CD8-positive, alpha-beta memory T cell (primary cell): ENCODE measurements around the gene LCE7A. TPM values are rescaled to one million over a fixed set of nuclear protein-coding genes. Genes with fewer than 3 reads are reported as not detected.
A peak's percentile ranks its signal among the peaks of the same experiment; 100 is the strongest.

Experiments used
- CTCF ChIA-PET: fragments of 350-600 bp; sonication (Branson Sonifier 250); formaldehyde crosslinking; loops from one replicate; lab custom pipeline; 2021; ENCODE audit warnings: antibody characterized with exemption; lab: Charles Lee
- POLR2A ChIA-PET: fragments of 350-600 bp; sonication (Branson Sonifier 250); formaldehyde crosslinking; loops from one replicate; lab custom pipeline; 2021; ENCODE audit warnings: antibody characterized with exemption; lab: Charles Lee
- DNase-seq, 5 donors: peaks; one replicate each; pipeline versions ENCODE4 v3.0.0 to v3.0.0-alpha.2; 2020 to 2022; ENCODE audit warnings: mixed read lengths in 1 of 5
- H3K27ac ChIP-seq: one replicate; pipeline ENCODE4 v1.7.0; 2013; ENCODE audit warnings: low read depth, mild to moderate bottlenecking, low read length, moderate library complexity
- H3K27me3 ChIP-seq: 2 replicates; pipeline ENCODE4 v1.7.0; 2013; ENCODE audit warnings: low read length, mild to moderate bottlenecking; ENCODE audit not compliant: insufficient read depth, poor library complexity, severe bottlenecking
- H3K36me3 ChIP-seq: 2 replicates; pipeline ENCODE4 v1.7.0; 2013; ENCODE audit warnings: mild to moderate bottlenecking, low read length, moderate library complexity; ENCODE audit not compliant: insufficient read depth
- H3K4me1 ChIP-seq: 2 replicates; pipeline ENCODE4 v1.7.0; 2013; ENCODE audit warnings: mild to moderate bottlenecking, low read length, moderate library complexity; ENCODE audit not compliant: insufficient read depth
- H3K4me3 ChIP-seq: 2 replicates; pipeline ENCODE4 v1.7.0; 2013; ENCODE audit warnings: mild to moderate bottlenecking, low read length
- H3K9me3 ChIP-seq: 2 replicates; pipeline ENCODE4 v1.7.0; 2013; ENCODE audit warnings: mild to moderate bottlenecking, low read length
- H3K27ac Mint-ChIP-seq, 8 donors: one replicate each; pipeline ENCODE4 v1.8.0; 2020 to 2021; ENCODE audit warnings: mixed read lengths in 8 of 8, mild to moderate bottlenecking in 6 of 8, inconsistent platforms in 3 of 8, moderate library complexity in 3 of 8
- H3K27me3 Mint-ChIP-seq, 2 donors: one replicate each; pipeline ENCODE4 v1.8.0; 2020 to 2021; ENCODE audit warnings: mixed read lengths in 2 of 2, mild to moderate bottlenecking in 1 of 2, moderate library complexity in 1 of 2
- H3K36me3 Mint-ChIP-seq, 3 donors: one replicate each; pipeline ENCODE4 v1.8.0; 2020 to 2021; ENCODE audit warnings: mixed read lengths in 3 of 3, inconsistent platforms in 1 of 3, mild to moderate bottlenecking in 1 of 3
- H3K4me1 Mint-ChIP-seq, 3 donors: one replicate each; pipeline ENCODE4 v1.8.0; 2020 to 2021; ENCODE audit warnings: mixed read lengths in 3 of 3, inconsistent platforms in 1 of 3, mild to moderate bottlenecking in 1 of 3
- H3K4me3 Mint-ChIP-seq, 7 donors: one replicate each; pipeline ENCODE4 v1.8.0; 2020 to 2021; ENCODE audit warnings: mixed read lengths in 7 of 7, mild to moderate bottlenecking in 6 of 7, moderate library complexity in 4 of 7, inconsistent platforms in 2 of 7
- H3K9me3 Mint-ChIP-seq, 5 donors: one replicate each; pipeline ENCODE4 v1.8.0; 2020 to 2022; ENCODE audit warnings: mixed read lengths in 5 of 5, mild to moderate bottlenecking in 3 of 5, moderate library complexity in 2 of 5, inconsistent platforms in 1 of 5
- polyA plus RNA-seq: library from polyadenylated mRNA; unstranded; fragments of 300-500 nt; fragmentation: Illumina TruSeq; gene quantifications from one replicate; pipeline ENCODE4 v1.2.3, GENCODE V29; 2021
- total RNA-seq, 2 experiments: library from RNA; stranded (reverse); gene quantifications; one replicate each; pipeline ENCODE4 v1.2.3, GENCODE V29; 2021

The LCE7A gene
- total RNA-seq (not detected), polyA plus RNA-seq (not detected)

- Histone ChIP-seq H3K27me3 (no peaks in the 10 kb centered on the region), H3K27ac (no peak within 1 kb of the TSS), H3K4me1 (no peaks in the 10 kb centered on the region), H3K36me3 (no peaks in the 10 kb centered on the region), H3K4me3 (no peak within 1 kb of the TSS), H3K9me3 (no peaks in the 10 kb centered on the region)
- POLR2A ChIA-PET, result no interaction called here
- H3K4me3 Mint-ChIP-seq, result no peak within 1 kb of the TSS
- H3K36me3 Mint-ChIP-seq, result no peaks in the 10 kb centered on the region
- peaks cover 3 to 26% of the 10 kb centered on the region in 2 donors for H3K27me3 Mint-ChIP-seq
- no peak within 1 kb of the TSS for H3K27ac Mint-ChIP-seq
- H3K4me1 Mint-ChIP-seq, result no peaks in the 10 kb centered on the region
- DNase-seq, result no peak
- H3K9me3 Mint-ChIP-seq, result no peaks in the 10 kb centered on the region
- CTCF ChIA-PET, result no interaction called here
Observed at GRCh38 chr1:152859696-152860095, at the start of gene LCE7A. LCE7A (plus strand) TSS chr1:152859996; CDS start chr1:152860698, 702 bp downstream.

GRCh38 chr1:152811050-152811449 lies 48.7 kb upstream of the LCE7A start:
- Mint-ChIP-seq H3K4me3 (no peak overlapping the region), H3K9me3 (peaks cover 0 to 2% (median 0%) of the 10 kb centered on the region in 5 donors), H3K36me3 (no peaks in the 10 kb centered on the region), H3K27ac (no peak overlapping the region), H3K4me1 (no peaks in the 10 kb centered on the region), H3K27me3 (peaks cover 2 to 32% of the 10 kb centered on the region in 2 donors)
- no peaks in the 10 kb centered on the region for H3K9me3 ChIP-seq
- H3K27me3 ChIP-seq, result no peaks in the 10 kb centered on the region
- no peak overlapping the region for H3K27ac ChIP-seq
- H3K4me1 ChIP-seq, result no peaks in the 10 kb centered on the region
- H3K4me3 ChIP-seq, result no peak overlapping the region
- POLR2A ChIA-PET, result no interaction called here
- no peaks in the 10 kb centered on the region for H3K36me3 ChIP-seq
- CTCF ChIA-PET, result no interaction called here
- DNase-seq, result no peak

- Mint-ChIP-seq H3K4me3 (no peak within 1 kb of the TSS), H3K27me3 (peaks cover 2 to 30% of the 10 kb centered on the region in 2 donors), H3K36me3 (no peaks in the 10 kb centered on the region), H3K27ac (no peak within 1 kb of the TSS), H3K9me3 (peaks cover 0 to 2% (median 0%) of the 10 kb centered on the region in 5 donors), H3K4me1 (no peaks in the 10 kb centered on the region)
- Histone ChIP-seq H3K4me3 (no peak within 1 kb of the TSS), H3K9me3 (no peaks in the 10 kb centered on the region), H3K36me3 (no peaks in the 10 kb centered on the region), H3K27ac (no peak within 1 kb of the TSS), H3K27me3 (no peaks in the 10 kb centered on the region), H3K4me1 (no peaks in the 10 kb centered on the region)
- DNase-seq, result no peak
- POLR2A ChIA-PET, result no interaction called here
- CTCF ChIA-PET, result no interaction called here
Observed at GRCh38 chr1:152811671-152812070, 48.1 kb upstream of the LCE7A start, which contains the start of gene LCE1B. LCE1B (plus strand) TSS chr1:152811971; CDS start chr1:152812447, 476 bp downstream.

GRCh38 chr1:152817309-152817708 lies 42.5 kb upstream of the LCE7A start:
- no peaks in the 10 kb centered on the region for H3K4me1 ChIP-seq
- no peak overlapping the region for H3K27ac ChIP-seq
- Mint-ChIP-seq H3K4me1 (no peaks in the 10 kb centered on the region), H3K27ac (no peak overlapping the region), H3K27me3 (peaks cover 7 to 20% of the 10 kb centered on the region in 2 donors), H3K4me3 (no peak overlapping the region), H3K36me3 (no peaks in the 10 kb centered on the region), H3K9me3 (no peaks in the 10 kb centered on the region)
- no peaks in the 10 kb centered on the region for H3K27me3 ChIP-seq
- ChIA-PET CTCF (no interaction called here), POLR2A (no interaction called here)
- H3K36me3 ChIP-seq, result no peaks in the 10 kb centered on the region
- no peak for DNase-seq
- no peaks in the 10 kb centered on the region for H3K9me3 ChIP-seq
- no peak overlapping the region for H3K4me3 ChIP-seq

GRCh38 chr1:152823294-152823693 lies 36.5 kb upstream of the LCE7A start:
- Histone ChIP-seq H3K4me1 (no peaks in the 10 kb centered on the region), H3K36me3 (no peaks in the 10 kb centered on the region), H3K27ac (no peak overlapping the region), H3K27me3 (no peaks in the 10 kb centered on the region), H3K9me3 (no peaks in the 10 kb centered on the region), H3K4me3 (no peak overlapping the region)
- H3K4me1 Mint-ChIP-seq, result no peaks in the 10 kb centered on the region
- H3K36me3 Mint-ChIP-seq, result no peaks in the 10 kb centered on the region
- ChIA-PET CTCF (no interaction called here), POLR2A (no interaction called here)
- H3K9me3 Mint-ChIP-seq, result no peaks in the 10 kb centered on the region
- H3K27me3 Mint-ChIP-seq, result peaks cover 8 to 34% of the 10 kb centered on the region in 2 donors
- H3K27ac Mint-ChIP-seq, result no peak overlapping the region
- no peak overlapping the region for H3K4me3 Mint-ChIP-seq
- no peak for DNase-seq

- H3K4me1 ChIP-seq, result no peaks in the 10 kb centered on the region
- ChIA-PET CTCF (no interaction called here), POLR2A (no interaction called here)
- H3K27me3 Mint-ChIP-seq, result peaks cover 13 to 49% of the 10 kb centered on the region in 2 donors
- H3K4me3 Mint-ChIP-seq, result no peak overlapping the region
- no peak overlapping the region for H3K27ac ChIP-seq
- no peaks in the 10 kb centered on the region for H3K9me3 ChIP-seq
- H3K36me3 Mint-ChIP-seq, result no peaks in the 10 kb centered on the region
- no peak overlapping the region for H3K4me3 ChIP-seq
- DNase-seq, result no peak
- H3K9me3 Mint-ChIP-seq, result peaks cover 0 to 2% (median 0%) of the 10 kb centered on the region in 5 donors
- H3K27me3 ChIP-seq, result peaks cover 5% of the 10 kb centered on the region
- no peaks in the 10 kb centered on the region for H3K36me3 ChIP-seq
- no peak overlapping the region for H3K27ac Mint-ChIP-seq
- H3K4me1 Mint-ChIP-seq, result no peaks in the 10 kb centered on the region
Observed at GRCh38 chr1:152824964-152825363, 34.8 kb upstream of the LCE7A start.

GRCh38 chr1:152827173-152827572 lies 32.6 kb upstream of the LCE7A start, which contains the start of gene LCE1A:
LCE1A (plus strand) TSS chr1:152827473; CDS start chr1:152827473, 0 bp downstream.
- peaks cover 8 to 55% of the 10 kb centered on the region in 2 donors for H3K27me3 Mint-ChIP-seq
- H3K27ac Mint-ChIP-seq, result peak within 1 kb of the TSS in 1 of 8 donors; percentile 1
- peaks cover 0 to 2% (median 0%) of the 10 kb centered on the region in 5 donors for H3K9me3 Mint-ChIP-seq
- DNase-seq, result no peak
- peaks cover 5% of the 10 kb centered on the region for H3K27me3 ChIP-seq
- no peak within 1 kb of the TSS for H3K27ac ChIP-seq
- H3K4me1 ChIP-seq, result no peaks in the 10 kb centered on the region
- H3K9me3 ChIP-seq, result no peaks in the 10 kb centered on the region
- H3K36me3 Mint-ChIP-seq, result no peaks in the 10 kb centered on the region
- no peaks in the 10 kb centered on the region for H3K4me1 Mint-ChIP-seq
- ChIA-PET POLR2A (no interaction called here), CTCF (no interaction called here)
- no peak within 1 kb of the TSS for H3K4me3 Mint-ChIP-seq
- H3K36me3 ChIP-seq, result no peaks in the 10 kb centered on the region
- H3K4me3 ChIP-seq, result no peak within 1 kb of the TSS

GRCh38 chr1:152836870-152837269 lies 22.9 kb upstream of the LCE7A start:
- H3K4me1 ChIP-seq, result no peaks in the 10 kb centered on the region
- DNase-seq, result no peak
- no peak overlapping the region for H3K27ac ChIP-seq
- no peak overlapping the region for H3K4me3 ChIP-seq
- Mint-ChIP-seq H3K27ac (no peak overlapping the region), H3K4me1 (no peaks in the 10 kb centered on the region), H3K4me3 (no peak overlapping the region), H3K9me3 (peaks cover 0 to 3% (median 0%) of the 10 kb centered on the region in 5 donors), H3K36me3 (no peaks in the 10 kb centered on the region), H3K27me3 (peaks cover 6 to 9% of the 10 kb centered on the region in 2 donors)
- H3K27me3 ChIP-seq, result no peaks in the 10 kb centered on the region
- ChIA-PET POLR2A (interaction anchor here (0.6 kb wide), 1 partner anchor 48 kb away, joined by 3 read pairs; no protein-coding TSS in a partner anchor), CTCF (no interaction called here)
- no peaks in the 10 kb centered on the region for H3K9me3 ChIP-seq
- no peaks in the 10 kb centered on the region for H3K36me3 ChIP-seq
